GM06990 (cell line): Measurements from ENCODE around the gene TM9SF4.
A peak's percentile ranks its signal among the peaks of the same experiment; 100 is the strongest.

ENCODE experiments used
- DNase-seq: peaks from one replicate; pipeline ENCODE4 v3.0.0-alpha.2; 2011; ENCODE audit not compliant: insufficient read length; ENCODE audit errors: extremely low read depth
- H3K27me3 ChIP-seq: replicated peaks from 2 replicates; pipeline ENCODE4 v1.6.0; 2011; ENCODE audit warnings: low read length; ENCODE audit not compliant: control insufficient read depth, insufficient read depth
- H3K36me3 ChIP-seq: 2 replicates; pipeline ENCODE4 v1.5.1; 2011; ENCODE audit warnings: low read length; ENCODE audit not compliant: control insufficient read depth, insufficient read depth
- H3K4me3 ChIP-seq: replicated peaks from 2 replicates; pipeline ENCODE4 v1.5.1; 2011; ENCODE audit warnings: low read depth, mild to moderate bottlenecking, control low read depth, low read length
- TF ChIP-seq, protein P1 (sequence below): IDR thresholded peaks from 2 replicates; pipeline ENCODE4 v1.5.1; 2011; ENCODE audit warnings: low read length, control low read depth, mild to moderate bottlenecking, inconsistent platforms; ENCODE audit not compliant: insufficient read depth, poor library complexity, severe bottlenecking

TM9SF4 gene

DNA sequence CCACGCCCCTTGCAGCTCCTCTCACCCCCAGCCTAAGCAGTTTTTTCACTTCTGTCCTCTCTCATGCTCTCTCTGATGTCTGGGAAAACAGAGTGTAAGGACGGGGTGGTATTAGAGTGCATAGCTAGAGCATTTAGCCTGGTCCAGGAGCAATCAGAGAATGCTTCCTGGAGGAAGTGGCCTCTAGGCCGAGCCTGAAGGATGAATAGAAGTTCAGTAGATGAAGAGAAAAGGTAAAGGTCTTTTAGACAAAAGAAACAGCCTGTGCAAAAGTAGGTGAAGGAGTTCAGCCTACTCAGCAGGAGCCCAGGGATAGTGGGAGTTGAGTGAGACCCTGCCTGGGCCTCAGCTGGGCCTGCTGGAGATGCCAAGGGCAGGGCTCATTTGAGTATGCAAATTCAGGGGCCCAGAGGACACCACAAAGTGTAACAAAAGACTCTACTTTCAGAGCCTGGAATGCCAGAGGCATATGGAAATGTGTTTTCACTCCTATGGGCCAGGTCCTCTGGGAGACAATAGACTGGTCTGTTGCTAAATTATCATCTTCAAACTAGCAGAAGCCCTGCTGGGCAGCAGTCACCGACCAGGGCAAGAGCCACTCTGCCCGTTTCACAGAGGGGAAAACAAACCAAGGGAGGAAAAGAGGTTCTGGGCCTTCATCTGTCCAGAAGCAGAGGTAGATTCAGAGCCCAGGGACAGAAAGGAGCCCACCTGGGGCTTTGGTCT lies 19.7 kb upstream of the TM9SF4 start:
- Histone ChIP-seq H3K36me3 (no peaks in the 10 kb centered on the region), H3K27me3 (no peaks in the 10 kb centered on the region), H3K4me3 (no peak overlapping the region)
- DNase-seq: no peak
- TF ChIP-seq, protein P1, sequence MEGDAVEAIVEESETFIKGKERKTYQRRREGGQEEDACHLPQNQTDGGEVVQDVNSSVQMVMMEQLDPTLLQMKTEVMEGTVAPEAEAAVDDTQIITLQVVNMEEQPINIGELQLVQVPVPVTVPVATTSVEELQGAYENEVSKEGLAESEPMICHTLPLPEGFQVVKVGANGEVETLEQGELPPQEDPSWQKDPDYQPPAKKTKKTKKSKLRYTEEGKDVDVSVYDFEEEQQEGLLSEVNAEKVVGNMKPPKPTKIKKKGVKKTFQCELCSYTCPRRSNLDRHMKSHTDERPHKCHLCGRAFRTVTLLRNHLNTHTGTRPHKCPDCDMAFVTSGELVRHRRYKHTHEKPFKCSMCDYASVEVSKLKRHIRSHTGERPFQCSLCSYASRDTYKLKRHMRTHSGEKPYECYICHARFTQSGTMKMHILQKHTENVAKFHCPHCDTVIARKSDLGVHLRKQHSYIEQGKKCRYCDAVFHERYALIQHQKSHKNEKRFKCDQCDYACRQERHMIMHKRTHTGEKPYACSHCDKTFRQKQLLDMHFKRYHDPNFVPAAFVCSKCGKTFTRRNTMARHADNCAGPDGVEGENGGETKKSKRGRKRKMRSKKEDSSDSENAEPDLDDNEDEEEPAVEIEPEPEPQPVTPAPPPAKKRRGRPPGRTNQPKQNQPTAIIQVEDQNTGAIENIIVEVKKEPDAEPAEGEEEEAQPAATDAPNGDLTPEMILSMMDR: no peak

DNA sequence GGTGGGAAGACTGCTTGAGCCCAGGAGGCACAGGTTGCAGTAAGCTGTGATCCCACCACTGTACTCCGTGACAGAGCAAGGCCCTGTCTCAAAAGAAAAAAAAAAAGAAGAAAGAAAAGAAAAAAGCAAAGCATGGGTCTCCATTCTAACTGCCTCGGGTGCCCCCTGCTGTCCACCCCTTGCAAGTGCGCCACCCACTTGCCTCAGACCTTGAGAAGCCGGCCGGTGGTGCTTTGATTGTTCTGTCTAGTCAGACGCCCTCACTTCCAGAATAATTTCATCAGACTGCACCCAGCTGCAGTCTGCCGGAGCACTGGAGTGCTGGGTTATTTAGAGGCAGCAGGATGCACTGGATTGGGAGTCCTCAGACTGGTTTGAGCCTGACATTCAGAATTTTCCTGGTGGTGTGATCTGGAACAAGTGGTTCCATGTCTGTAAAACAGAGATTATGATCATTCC lies 17.6 kb upstream of the TM9SF4 start:
- TF ChIP-seq, protein P1: peak; percentile 95

DNA sequence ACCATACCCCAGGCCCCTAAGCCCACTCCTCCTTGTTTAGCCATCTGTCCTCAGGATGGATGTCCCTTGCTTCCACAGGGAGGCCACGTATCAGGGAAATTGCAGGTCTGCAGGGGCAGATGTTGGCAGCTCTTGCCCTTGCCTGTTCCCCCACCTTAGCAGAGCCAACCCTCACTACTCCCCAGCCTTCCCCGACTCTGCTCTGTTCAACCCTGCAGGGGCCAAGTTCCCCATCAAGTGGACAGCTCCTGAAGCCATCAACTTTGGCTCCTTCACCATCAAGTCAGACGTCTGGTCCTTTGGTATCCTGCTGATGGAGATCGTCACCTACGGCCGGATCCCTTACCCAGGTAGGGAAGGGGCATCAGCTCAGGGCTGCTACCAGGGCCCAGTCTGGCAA lies 10.7 kb upstream of the TM9SF4 start:
- TF ChIP-seq, protein P1: no peak
- Histone ChIP-seq H3K27me3 (no peaks in the 10 kb centered on the region), H3K4me3 (no peak overlapping the region), H3K36me3 (no peaks in the 10 kb centered on the region; the same call in 1 of the 2 replicates)
- DNase-seq: no peak

More for the DNA sequence above, 17.6 kb upstream of the TM9SF4 start:
- H3K36me3 ChIP-seq: no peaks in the 10 kb centered on the region
- DNase-seq: peak; percentile 62
- H3K27me3 ChIP-seq: no peaks in the 10 kb centered on the region
- no peak overlapping the region for H3K4me3 ChIP-seq

DNA sequence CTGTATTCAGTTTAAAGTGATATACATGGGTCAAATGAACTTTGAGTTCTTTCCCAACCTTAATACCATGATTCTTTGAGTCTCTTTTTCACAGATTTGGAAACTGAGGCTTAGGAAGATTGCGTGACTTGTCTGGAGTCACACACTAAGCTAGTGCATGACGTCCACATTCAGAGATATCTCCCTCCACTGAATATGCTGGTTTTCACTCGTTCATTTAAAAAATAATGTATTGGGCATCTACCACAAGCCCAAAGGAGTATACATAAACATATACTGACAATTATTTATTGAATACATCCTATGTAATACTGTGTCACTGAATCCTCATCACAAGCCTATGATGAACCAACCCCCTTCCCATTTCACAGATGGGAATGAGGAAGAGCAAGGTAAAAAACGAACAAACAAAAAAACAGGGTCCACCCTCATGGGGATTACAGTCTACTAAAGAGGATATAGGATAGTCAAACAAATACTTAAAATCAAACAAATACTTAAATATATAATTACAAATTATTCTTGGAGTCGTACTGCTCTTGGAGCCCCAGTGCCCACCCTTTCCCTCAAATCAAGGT lies 611 bp upstream of the TM9SF4 start:
- H3K27me3 ChIP-seq: no peaks in the 10 kb centered on the region
- H3K36me3 ChIP-seq: no peaks in the 10 kb centered on the region
- TF ChIP-seq, protein P1: no peak
- DNase-seq: no peak
- H3K4me3 ChIP-seq: no peak overlapping the region; the same call in 1 of the 2 replicates

DNA sequence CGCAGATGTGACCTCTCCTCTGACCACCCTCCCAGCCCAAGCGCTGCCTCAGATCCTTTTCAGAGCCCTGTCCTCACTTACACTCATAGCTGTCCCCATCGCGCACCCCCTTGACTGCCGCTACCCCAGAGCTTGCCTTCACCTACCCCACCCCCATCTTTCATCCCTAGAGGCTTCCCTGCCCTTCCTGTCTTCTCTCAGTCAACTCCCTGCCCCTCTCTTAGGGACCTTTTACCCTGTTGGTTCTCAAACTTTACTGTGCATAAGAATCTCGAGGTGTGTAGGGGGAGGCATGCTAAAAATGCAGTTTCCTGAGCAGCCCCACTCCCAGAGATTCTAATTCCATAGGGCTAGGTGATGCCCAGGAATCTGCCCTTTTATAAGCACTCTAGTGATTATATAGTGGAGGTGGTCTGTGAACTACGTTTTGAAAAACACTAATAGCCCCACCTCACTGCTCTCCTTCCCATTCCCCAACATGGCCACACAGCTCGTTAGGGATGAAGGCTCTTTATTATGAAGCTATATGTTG lies 725 bp downstream of the TM9SF4 start:
- H3K4me3 ChIP-seq: peak overlapping the region; percentile 98
- TF ChIP-seq, protein P1: no peak
- no peaks in the 10 kb centered on the region for H3K27me3 ChIP-seq
- H3K36me3 ChIP-seq: peaks cover 3% of the 10 kb centered on the region
- no peak for DNase-seq
